Neuronal stem cell (in vitro differentiated cells): ENCODE measurements around the gene SRD5A2.
"Not testable (repeated sequence)": the region's sequence is repeated elsewhere in the genome, so short reads cannot be mapped to it uniquely, and the experiment has no call there.

Experiments used
- DNase-seq: peaks from one replicate; pipeline ENCODE4 v3.0.0-alpha.2; 2013; ENCODE audit warnings: low spot score
- H2AFZ ChIP-seq: one replicate; pipeline ENCODE4 v1.6.1; 2013; ENCODE audit warnings: mild to moderate bottlenecking, low read length, inconsistent platforms
- H2AK5ac ChIP-seq: 2 replicates; pipeline ENCODE4 v1.6.1; 2013; ENCODE audit warnings: low read depth, mild to moderate bottlenecking, inconsistent platforms, low read length, moderate library complexity, mixed read lengths
- H2BK120ac ChIP-seq: 2 replicates; pipeline ENCODE4 v1.6.1; 2013; ENCODE audit warnings: low read depth, mild to moderate bottlenecking, inconsistent platforms, low read length, moderate library complexity, mixed read lengths
- H2BK12ac ChIP-seq: one replicate; pipeline ENCODE4 v1.6.1; 2013; ENCODE audit warnings: low read length, inconsistent platforms
- H2BK15ac ChIP-seq: 2 replicates; pipeline ENCODE4 v1.6.1; 2013; ENCODE audit warnings: mild to moderate bottlenecking, low read length, inconsistent platforms, mixed read lengths
- H2BK5ac ChIP-seq: one replicate; pipeline ENCODE4 v1.6.1; 2013; ENCODE audit warnings: inconsistent platforms, mild to moderate bottlenecking, low read length, moderate library complexity
- H3K14ac ChIP-seq: one replicate; pipeline ENCODE4 v1.6.1; 2013; ENCODE audit warnings: low read length, inconsistent platforms
- H3K18ac ChIP-seq: 2 replicates; pipeline ENCODE4 v1.6.1; 2013; ENCODE audit warnings: low read length, inconsistent platforms
- H3K23ac ChIP-seq: 2 replicates; pipeline ENCODE4 v1.6.1; 2013; ENCODE audit warnings: low read depth, mild to moderate bottlenecking, mixed read lengths, low read length, inconsistent platforms; ENCODE audit not compliant: poor library complexity
- H3K27ac ChIP-seq: replicated peaks from 3 replicates; pipeline ENCODE4 v1.5.1; 2013; ENCODE audit warnings: low read length, inconsistent platforms
- H3K27me3 ChIP-seq, 3 experiments: 2 replicates each; pipeline ENCODE4 v1.6.1; 2013; ENCODE audit warnings: low read length in 3 of 3, mild to moderate bottlenecking in 2 of 3, inconsistent platforms in 1 of 3, low read depth in 1 of 3, mixed read lengths in 1 of 3, moderate library complexity in 1 of 3; ENCODE audit not compliant: control insufficient read depth in 3 of 3, insufficient read depth in 3 of 3
- H3K36me3 ChIP-seq, 2 donors: replicated peaks in 1 of 2; 2 replicates each; pipeline ENCODE4 v1.6.1; 2013; ENCODE audit warnings: low read length in 2 of 2; ENCODE audit not compliant: control insufficient read depth in 2 of 2, insufficient read depth in 2 of 2
- H3K4ac ChIP-seq: 2 replicates; pipeline ENCODE4 v1.6.1; 2013; ENCODE audit warnings: inconsistent platforms, mild to moderate bottlenecking, low read length, moderate library complexity
- H3K4me1 ChIP-seq, 2 donors: 1 replicate in 1 of 2; 2 replicates in 1 of 2; pipeline ENCODE4 v1.6.1; 2013; ENCODE audit warnings: low read length in 2 of 2, low read depth in 1 of 2; ENCODE audit not compliant: control insufficient read depth in 2 of 2, insufficient read depth in 1 of 2
- H3K4me2 ChIP-seq: one replicate; pipeline ENCODE4 v1.6.1; 2013; ENCODE audit warnings: mild to moderate bottlenecking, low read length, inconsistent platforms; ENCODE audit not compliant: insufficient read depth, poor library complexity, severe bottlenecking
- H3K4me3 ChIP-seq, 2 donors: 2 replicates each; pipeline ENCODE4 v1.5.1; 2013; ENCODE audit warnings: low read length in 2 of 2, mild to moderate bottlenecking in 2 of 2, inconsistent platforms in 1 of 2, moderate library complexity in 1 of 2
- H3K79me1 ChIP-seq: one replicate; pipeline ENCODE4 v1.6.1; 2013; ENCODE audit warnings: low read depth, mild to moderate bottlenecking, inconsistent platforms, low read length, moderate library complexity
- H3K9ac ChIP-seq: one replicate; pipeline ENCODE4 v1.6.1; 2013; ENCODE audit warnings: mild to moderate bottlenecking, low read depth, low read length, inconsistent platforms; ENCODE audit not compliant: poor library complexity
- H3K9me3 ChIP-seq, 2 donors: replicated peaks in 1 of 2; 2 replicates each; pipeline versions ENCODE3 to v1.6.1; 2013; ENCODE audit warnings: low read length in 2 of 2, mild to moderate bottlenecking in 2 of 2, inconsistent platforms in 1 of 2, low read depth in 1 of 2, mixed read lengths in 1 of 2, moderate library complexity in 1 of 2; ENCODE audit not compliant: control insufficient read depth in 2 of 2, insufficient read depth in 1 of 2
- H4K8ac ChIP-seq: one replicate; pipeline ENCODE4 v1.6.1; 2013; ENCODE audit warnings: low read depth, mild to moderate bottlenecking, inconsistent platforms, low read length, moderate library complexity
- H4K91ac ChIP-seq: one replicate; pipeline ENCODE4 v1.6.1; 2013; ENCODE audit warnings: low read length, low read depth, mild to moderate bottlenecking, inconsistent platforms; ENCODE audit not compliant: poor library complexity
- WGBS, 2 donors: extraction: QIAGEN DNeasy Blood & Tissue Kit; methylation state at CpG; one replicate each; pipeline ENCODE4 v1.1.7; 2013; ENCODE audit warnings: missing lambda C conversion rate in 2 of 2, mixed read lengths in 1 of 2; ENCODE audit not compliant: insufficient read length in 2 of 2, insufficient replicate concordance in 1 of 2; ENCODE audit errors: extremely low coverage in 2 of 2; 5-methylcytosine and 5-hydroxymethylcytosine counted together

Gene SRD5A2

GRCh38 chr2:31496451-31496874 is 84.3 kb downstream of the SRD5A2 start:
- H3K23ac ChIP-seq, H3K9me3 ChIP-seq, H2AK5ac ChIP-seq, H2BK120ac ChIP-seq, H3K79me1 ChIP-seq, H3K4me1 ChIP-seq, H4K91ac ChIP-seq, H3K36me3 ChIP-seq, H3K14ac ChIP-seq, H4K8ac ChIP-seq, H3K27me3 ChIP-seq, H2BK15ac ChIP-seq, H2BK5ac ChIP-seq, H3K4ac ChIP-seq, DNase-seq: not testable (repeated sequence)
- peak overlapping the region; percentile 86 for H2AFZ ChIP-seq
- peak overlapping the region; percentile 37 to 84 for H3K4me3 ChIP-seq
- peak overlapping the region; percentile 54 for H3K4me2 ChIP-seq
- H3K27ac ChIP-seq = peak overlapping the region; percentile 31
- no CpG with 5 or more reads among the region's 21 CpGs for WGBS, 2 donors
- peak overlapping the region; percentile 80 for H3K18ac ChIP-seq
- H3K9ac ChIP-seq = peak overlapping the region; percentile 86
- H2BK12ac ChIP-seq = peak overlapping the region; percentile 90

- H3K27me3 ChIP-seq, H3K4me2 ChIP-seq, H2AK5ac ChIP-seq, H3K9ac ChIP-seq, H4K8ac ChIP-seq, H3K4me3 ChIP-seq, H3K4me1 ChIP-seq, H3K4ac ChIP-seq, H3K79me1 ChIP-seq, H2BK12ac ChIP-seq, H4K91ac ChIP-seq, H2BK15ac ChIP-seq, H3K36me3 ChIP-seq, H2BK5ac ChIP-seq, H3K9me3 ChIP-seq, H3K23ac ChIP-seq, H2BK120ac ChIP-seq, H3K14ac ChIP-seq: not testable (repeated sequence)
- peak overlapping the region; percentile 11 for H3K18ac ChIP-seq
- peak overlapping the region; percentile 92 for H2AFZ ChIP-seq
- WGBS, 2 donors = no CpG with 5 or more reads among the region's 3 CpGs
- peak overlapping the region; percentile 19 for H3K27ac ChIP-seq
- DNase-seq = peak; percentile 57
Measured at GRCh38 chr2:31489339-31489738, 91.4 kb downstream of the SRD5A2 start.

GRCh38 chr2:31483246-31483645 is 97.5 kb downstream of the SRD5A2 start:
- Histone ChIP-seq H2AFZ (no peak overlapping the region), H4K8ac (no peak overlapping the region), H3K36me3 (no peaks in the 10 kb centered on the region), H3K27me3 (no peaks in the 10 kb centered on the region), H2BK15ac (no peak overlapping the region), H3K23ac (no peak overlapping the region), H3K79me1 (no peaks in the 10 kb centered on the region), H3K4me1 (no peaks in the 10 kb centered on the region), H3K18ac (no peak overlapping the region), H3K14ac (no peak overlapping the region), H2BK120ac (no peak overlapping the region), H3K27ac (no peak overlapping the region), H4K91ac (no peak overlapping the region), H3K4me3 (no peak overlapping the region), H3K9ac (no peak overlapping the region), H2BK5ac (no peak overlapping the region), H3K9me3 (no peaks in the 10 kb centered on the region), H3K4ac (no peak overlapping the region), H3K4me2 (no peak overlapping the region), H2AK5ac (no peak overlapping the region), H2BK12ac (no peak overlapping the region)
- no peak for DNase-seq
- WGBS, 2 donors = no CpG with 5 or more reads among the region's 2 CpGs

GRCh38 chr2:31476511-31477180 is 104.1 kb downstream of the SRD5A2 start:
- Histone ChIP-seq H3K4me3 (no peak overlapping the region), H2AFZ (no peak overlapping the region), H2AK5ac (no peak overlapping the region), H2BK12ac (no peak overlapping the region), H2BK5ac (no peak overlapping the region), H4K8ac (no peak overlapping the region), H3K36me3 (no peaks in the 10 kb centered on the region), H2BK15ac (no peak overlapping the region), H3K4ac (no peak overlapping the region), H2BK120ac (no peak overlapping the region), H3K4me2 (no peak overlapping the region), H3K4me1 (no peaks in the 10 kb centered on the region), H3K14ac (no peak overlapping the region), H3K79me1 (no peaks in the 10 kb centered on the region), H3K9me3 (no peaks in the 10 kb centered on the region), H4K91ac (no peak overlapping the region), H3K9ac (no peak overlapping the region), H3K27me3 (no peaks in the 10 kb centered on the region), H3K27ac (no peak overlapping the region), H3K18ac (no peak overlapping the region), H3K23ac (no peak overlapping the region)
- WGBS, 2 donors = no CpG with 5 or more reads among the region's 2 CpGs
- DNase-seq = no peak
